Hepatocyte (in vitro differentiated cells): ENCODE data around the gene CCDC192.

Experiments used
- CTCF ChIP-seq: fragments of 200-600 bp; sonication (generic); IDR thresholded peaks from 2 replicates; pipeline ENCODE4 v1.5.1; 2016; ENCODE audit warnings: antibody characterized with exemption, mild to moderate bottlenecking; ENCODE audit not compliant: poor library complexity
- EZH2phosphoT487 ChIP-seq: fragments of 200-600 bp; sonication (generic); IDR thresholded peaks from one replicate; pipeline ENCODE4 v1.6.1; 2018; ENCODE audit warnings: antibody characterized with exemption, mild to moderate bottlenecking, low read depth, moderate library complexity; ENCODE audit not compliant: unreplicated experiment, severe bottlenecking

GRCh38 chr5:127951791-127952190 is 248.6 kb downstream of the CCDC192 start:
- TF ChIP-seq CTCF, result no peak
- TF ChIP-seq EZH2phosphoT487, result no peak
